Measurements from ENCODE around the gene AOC1. TPM values are rescaled to one million over a fixed set of nuclear protein-coding genes. Genes with fewer than 3 reads are reported as not detected.
A peak's percentile ranks its signal among the peaks of the same experiment; 100 is the strongest.

The AOC1 gene
- total RNA-seq, 4 donors from 2014 or later: 0.23 to 0.45 (median 0.33) TPM; not detected in 1

GRCh38 chr7:150847536-150847935, 4.8 kb upstream of the AOC1 start:
- WGBS: 92% methylated on average over 5 of the region's 5 CpGs

DNA sequence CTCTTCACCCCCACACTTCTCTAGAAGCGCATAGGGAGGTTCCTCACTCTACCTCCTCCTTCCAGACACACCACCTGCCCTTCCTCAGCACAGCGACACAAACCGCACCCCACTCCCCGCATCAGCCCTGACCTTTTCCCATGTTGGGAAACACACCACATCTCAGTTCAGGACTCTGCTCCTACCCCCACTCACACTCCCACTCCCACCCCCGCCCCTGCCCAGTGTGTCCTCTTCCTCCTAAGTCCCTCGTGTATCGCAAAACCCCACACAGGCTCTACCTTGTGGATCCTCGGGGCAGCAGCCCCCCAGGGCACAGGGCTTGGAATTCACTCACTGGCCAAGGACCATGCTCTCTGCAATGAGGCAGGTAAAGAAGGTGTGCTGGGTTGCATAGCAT, 4.2 kb upstream of the AOC1 start:
- Histone ChIP-seq H3K9me3 (no peaks in the 10 kb centered on the region), H3K27me3 (peaks cover 0 to 20% (median 2%) of the 10 kb centered on the region in 4 donors), H3K36me3 (no peaks in the 10 kb centered on the region), H3K27ac (replicated peaks in 1 of 4) (no peak overlapping the region), H3K4me1 (peaks cover 4 to 16% (median 12%) of the 10 kb centered on the region in 4 donors), H3K4me3 (no peak overlapping the region)
- no peak for DNase-seq (ENCODE audit: extremely low spot score)
- 92% methylated on average over 8 of the region's 8 CpGs for WGBS
- TF ChIP-seq EP300 (IDR thresholded peaks at IDR 0.05) (no peak), POLR2AphosphoS5 (IDR thresholded peaks at IDR 0.05) (no peak), POLR2A (IDR thresholded peaks at IDR 0.05; ENCODE audit: low read depth) (no peak)
- TF ChIP-seq, protein P1, sequence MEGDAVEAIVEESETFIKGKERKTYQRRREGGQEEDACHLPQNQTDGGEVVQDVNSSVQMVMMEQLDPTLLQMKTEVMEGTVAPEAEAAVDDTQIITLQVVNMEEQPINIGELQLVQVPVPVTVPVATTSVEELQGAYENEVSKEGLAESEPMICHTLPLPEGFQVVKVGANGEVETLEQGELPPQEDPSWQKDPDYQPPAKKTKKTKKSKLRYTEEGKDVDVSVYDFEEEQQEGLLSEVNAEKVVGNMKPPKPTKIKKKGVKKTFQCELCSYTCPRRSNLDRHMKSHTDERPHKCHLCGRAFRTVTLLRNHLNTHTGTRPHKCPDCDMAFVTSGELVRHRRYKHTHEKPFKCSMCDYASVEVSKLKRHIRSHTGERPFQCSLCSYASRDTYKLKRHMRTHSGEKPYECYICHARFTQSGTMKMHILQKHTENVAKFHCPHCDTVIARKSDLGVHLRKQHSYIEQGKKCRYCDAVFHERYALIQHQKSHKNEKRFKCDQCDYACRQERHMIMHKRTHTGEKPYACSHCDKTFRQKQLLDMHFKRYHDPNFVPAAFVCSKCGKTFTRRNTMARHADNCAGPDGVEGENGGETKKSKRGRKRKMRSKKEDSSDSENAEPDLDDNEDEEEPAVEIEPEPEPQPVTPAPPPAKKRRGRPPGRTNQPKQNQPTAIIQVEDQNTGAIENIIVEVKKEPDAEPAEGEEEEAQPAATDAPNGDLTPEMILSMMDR (IDR thresholded peaks at IDR 0.05): no peak
- intact Hi-C loops (cut with DNase I): no loop called here

More at GRCh38 chr7:150847536-150847935, 4.8 kb upstream of the AOC1 start:
- intact Hi-C loops (cut with DNase I): no loop called here
- Histone ChIP-seq H3K36me3 (no peaks in the 10 kb centered on the region), H3K9me3 (no peaks in the 10 kb centered on the region), H3K27ac (replicated peaks in 1 of 4) (no peak overlapping the region), H3K4me1 (peaks cover 4 to 16% (median 12%) of the 10 kb centered on the region in 4 donors), H3K4me3 (no peak overlapping the region), H3K27me3 (peaks cover 0 to 14% (median 2%) of the 10 kb centered on the region in 4 donors)
- no peak for DNase-seq (ENCODE audit: extremely low spot score)
- TF ChIP-seq, protein P1 (IDR thresholded peaks at IDR 0.05): no peak

GRCh38 chr7:150848561-150849115, 3.7 kb upstream of the AOC1 start:
- peaks cover 0 to 20% (median 2%) of the 10 kb centered on the region in 4 donors for H3K27me3 ChIP-seq
- H3K36me3 ChIP-seq: no peaks in the 10 kb centered on the region
- 68% methylated on average over 3 of the region's 3 CpGs for WGBS
- peak; percentile 72 for DNase-seq (ENCODE audit: extremely low spot score)
- intact Hi-C loops (cut with DNase I): no loop called here
- TF ChIP-seq EP300 (IDR thresholded peaks at IDR 0.05): no peak
- TF ChIP-seq POLR2AphosphoS5 (IDR thresholded peaks at IDR 0.05): no peak
- TF ChIP-seq, protein P1 (IDR thresholded peaks at IDR 0.05): no peak
- no peak for TF ChIP-seq POLR2A (IDR thresholded peaks at IDR 0.05; ENCODE audit: low read depth)
- H3K27ac ChIP-seq (replicated peaks in 1 of 4): no peak overlapping the region
- H3K4me3 ChIP-seq: no peak overlapping the region
- no peaks in the 10 kb centered on the region for H3K9me3 ChIP-seq
- peaks cover 4 to 16% (median 12%) of the 10 kb centered on the region in 4 donors for H3K4me1 ChIP-seq

DNA sequence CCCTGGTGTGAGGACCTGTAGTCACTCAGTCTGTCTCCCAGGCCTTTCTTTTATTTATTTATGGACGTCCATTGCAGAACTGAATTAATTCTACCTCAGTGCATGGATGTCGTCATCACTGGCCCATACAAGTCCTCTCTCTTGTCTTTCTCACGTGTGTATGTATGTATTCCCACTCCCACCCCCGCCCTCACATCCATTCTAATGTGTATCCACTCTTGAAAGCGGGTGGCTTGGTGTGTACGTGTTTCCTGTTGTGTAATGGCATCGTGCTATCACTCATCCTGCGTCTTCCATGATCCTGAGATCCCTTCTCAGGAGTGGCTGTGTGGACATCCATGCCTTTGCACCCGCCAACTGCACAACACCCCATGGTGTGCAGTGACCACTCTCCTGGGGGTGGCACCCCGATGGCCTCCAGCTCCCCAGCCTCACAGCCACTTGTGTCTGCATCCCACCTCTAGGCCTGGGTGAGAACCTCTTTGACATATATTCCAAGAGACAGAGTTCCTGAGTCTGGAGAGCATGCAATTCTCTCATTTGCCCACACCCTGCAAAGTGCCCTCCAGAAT, 3.0 kb upstream of the AOC1 start:
- H3K9me3 ChIP-seq: no peaks in the 10 kb centered on the region
- H3K27me3 ChIP-seq: peaks cover 0 to 20% (median 2%) of the 10 kb centered on the region in 4 donors
- no peak for TF ChIP-seq POLR2AphosphoS5 (IDR thresholded peaks at IDR 0.05)
- no peak for TF ChIP-seq EP300 (IDR thresholded peaks at IDR 0.05)
- TF ChIP-seq, protein P1 (IDR thresholded peaks at IDR 0.05): no peak
- no peak for TF ChIP-seq POLR2A (IDR thresholded peaks at IDR 0.05; ENCODE audit: low read depth)
- no peak overlapping the region for H3K27ac ChIP-seq (replicated peaks in 1 of 4)
- H3K4me1 ChIP-seq: peaks cover 4 to 16% (median 12%) of the 10 kb centered on the region in 4 donors
- peak; percentile 77 for DNase-seq (ENCODE audit: extremely low spot score)
- H3K36me3 ChIP-seq: no peaks in the 10 kb centered on the region
- intact Hi-C loops (cut with DNase I): no loop called here
- WGBS: 80% methylated on average over 10 of the region's 10 CpGs
- no peak overlapping the region for H3K4me3 ChIP-seq
